ENCODE data around the gene PPP2R5C. TPM values are rescaled to one million over a fixed set of nuclear protein-coding genes. Genes with fewer than 3 reads are reported as not detected.

Gene PPP2R5C
- total RNA-seq, 1 experiment from 2014 or later: 89.9 TPM

- TF ChIP-seq GTF2I (CRISPR knock-in tag; conservative IDR thresholded peaks at IDR 0.05) (peak; percentile 92), NR2C2 (CRISPR knock-in tag; IDR thresholded peaks at IDR 0.05) (no peak), ATF6 (CRISPR knock-in tag; IDR thresholded peaks at IDR 0.05) (no peak), ZNF425 (CRISPR knock-in tag; conservative IDR thresholded peaks at IDR 0.05) (no peak), ATF1 (CRISPR knock-in tag; IDR thresholded peaks at IDR 0.05) (no peak), TCF7 (CRISPR knock-in tag; IDR thresholded peaks at IDR 0.05; ENCODE audit: low read depth) (no peak), AR (CRISPR knock-in tag; IDR thresholded peaks at IDR 0.05) (no peak), ZNF532 (CRISPR knock-in tag; IDR thresholded peaks at IDR 0.05; ENCODE audit: borderline replicate concordance) (no peak), GRHL2 (CRISPR knock-in tag; IDR thresholded peaks at IDR 0.05; ENCODE audit: insufficient replicate concordance, severe bottlenecking) (no peak), RELA (CRISPR knock-in tag; IDR thresholded peaks at IDR 0.05; ENCODE audit: borderline replicate concordance) (no peak), ZNF232 (CRISPR knock-in tag; IDR thresholded peaks at IDR 0.05) (peak; percentile 93; the same call in 1 of the 2 replicates), ATF3 (CRISPR knock-in tag; conservative IDR thresholded peaks at IDR 0.05) (no peak), FOXJ3 (CRISPR knock-in tag; IDR thresholded peaks at IDR 0.05; ENCODE audit: borderline replicate concordance) (no peak), IRF1 (CRISPR knock-in tag; IDR thresholded peaks at IDR 0.05) (no peak), ZNF512 (CRISPR knock-in tag; IDR thresholded peaks at IDR 0.05; ENCODE audit: borderline replicate concordance) (no peak), RORB (CRISPR knock-in tag; IDR thresholded peaks at IDR 0.05) (no peak), USF1 (CRISPR knock-in tag; IDR thresholded peaks at IDR 0.05) (peak; percentile 100), ZNF423 (CRISPR knock-in tag; IDR thresholded peaks at IDR 0.05) (no peak), NFYB (CRISPR knock-in tag; conservative IDR thresholded peaks at IDR 0.05; ENCODE audit: low read depth) (peak; percentile 98), PREB (CRISPR knock-in tag; IDR thresholded peaks at IDR 0.05; ENCODE audit: borderline replicate concordance) (no peak), FOXP1 (CRISPR knock-in tag; IDR thresholded peaks at IDR 0.05; ENCODE audit: borderline replicate concordance) (peak; percentile 68; the same call in 1 of the 2 replicates), KAT7 (CRISPR knock-in tag; IDR thresholded peaks at IDR 0.05; ENCODE audit: borderline replicate concordance) (no peak)
These were observed 186.6 kb downstream of the PPP2R5C start (continued) for GRCh38 chr14:101947904-101948665.

Data from WTC11 (cell line).